AG09319 (cell line): ENCODE measurements around the gene FRMD6.

Source experiments
- DNase-seq: peaks from one replicate; pipeline ENCODE4 v3.0.0-alpha.2; 2010; ENCODE audit warnings: low read depth; ENCODE audit errors: extremely low read depth
- TF ChIP-seq, protein P1 (sequence below): IDR thresholded peaks from 2 replicates; pipeline ENCODE4 v1.5.1; 2011; ENCODE audit warnings: low read depth, mild to moderate bottlenecking, inconsistent platforms, low read length, moderate library complexity

Gene FRMD6

DNA sequence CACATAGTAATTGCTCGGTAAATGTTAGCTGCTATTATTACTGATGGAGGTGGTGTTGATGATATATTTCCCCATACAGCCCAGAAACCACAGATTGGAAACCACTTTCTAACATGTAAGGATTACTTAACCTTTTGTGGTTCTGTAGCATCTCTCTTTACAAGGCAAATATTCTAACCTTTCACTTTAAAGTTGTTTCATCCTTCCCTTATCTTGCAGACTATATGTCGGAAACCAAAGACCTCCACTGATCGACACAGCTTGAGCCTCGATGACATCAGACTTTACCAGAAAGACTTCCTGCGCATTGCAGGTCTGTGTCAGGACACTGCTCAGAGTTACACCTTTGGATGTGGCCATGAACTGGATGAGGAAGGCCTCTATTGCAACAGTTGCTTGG is 75.8 kb downstream of the FRMD6 start:
- DNase-seq: no peak
- TF ChIP-seq, protein P1, sequence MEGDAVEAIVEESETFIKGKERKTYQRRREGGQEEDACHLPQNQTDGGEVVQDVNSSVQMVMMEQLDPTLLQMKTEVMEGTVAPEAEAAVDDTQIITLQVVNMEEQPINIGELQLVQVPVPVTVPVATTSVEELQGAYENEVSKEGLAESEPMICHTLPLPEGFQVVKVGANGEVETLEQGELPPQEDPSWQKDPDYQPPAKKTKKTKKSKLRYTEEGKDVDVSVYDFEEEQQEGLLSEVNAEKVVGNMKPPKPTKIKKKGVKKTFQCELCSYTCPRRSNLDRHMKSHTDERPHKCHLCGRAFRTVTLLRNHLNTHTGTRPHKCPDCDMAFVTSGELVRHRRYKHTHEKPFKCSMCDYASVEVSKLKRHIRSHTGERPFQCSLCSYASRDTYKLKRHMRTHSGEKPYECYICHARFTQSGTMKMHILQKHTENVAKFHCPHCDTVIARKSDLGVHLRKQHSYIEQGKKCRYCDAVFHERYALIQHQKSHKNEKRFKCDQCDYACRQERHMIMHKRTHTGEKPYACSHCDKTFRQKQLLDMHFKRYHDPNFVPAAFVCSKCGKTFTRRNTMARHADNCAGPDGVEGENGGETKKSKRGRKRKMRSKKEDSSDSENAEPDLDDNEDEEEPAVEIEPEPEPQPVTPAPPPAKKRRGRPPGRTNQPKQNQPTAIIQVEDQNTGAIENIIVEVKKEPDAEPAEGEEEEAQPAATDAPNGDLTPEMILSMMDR: no peak

- DNase-seq: no peak
- TF ChIP-seq, protein P1: no peak
Measured at GRCh38 chr14:51730098-51730497, 78.4 kb downstream of the FRMD6 start.

GRCh38 chr14:51730684-51731083 is 79.0 kb downstream of the FRMD6 start:
- no peak for DNase-seq
- TF ChIP-seq, protein P1: no peak

DNA sequence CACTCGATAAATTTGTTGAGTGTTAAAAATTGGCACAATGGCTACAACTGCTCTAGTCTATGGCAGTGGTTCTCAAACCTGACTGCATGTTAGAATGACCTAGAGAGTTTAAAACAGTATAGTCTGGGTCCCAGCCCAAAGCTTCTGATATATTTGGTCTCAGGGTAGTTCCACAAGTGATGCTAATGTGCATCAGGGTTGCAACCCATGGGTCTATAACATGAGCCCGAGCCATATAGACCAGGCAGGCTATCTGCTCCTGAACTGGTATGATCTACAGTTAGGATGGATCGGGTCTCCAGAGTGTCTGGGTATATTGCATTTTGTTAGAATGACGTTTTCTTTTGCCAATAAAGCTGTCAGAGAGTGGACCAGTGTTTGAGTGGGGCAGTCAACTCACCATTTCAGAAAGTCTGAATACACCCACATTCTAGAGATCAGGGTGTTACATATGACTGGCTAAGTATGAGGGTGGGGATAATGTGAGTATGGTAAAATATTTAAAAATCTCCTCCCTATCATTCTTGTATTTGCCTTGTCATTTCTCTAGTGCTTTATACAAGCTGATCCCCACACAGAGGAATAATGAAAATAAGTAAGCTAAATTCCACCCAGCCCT is 80.9 kb downstream of the FRMD6 start:
- TF ChIP-seq, protein P1: no peak
- DNase-seq: no peak

DNA sequence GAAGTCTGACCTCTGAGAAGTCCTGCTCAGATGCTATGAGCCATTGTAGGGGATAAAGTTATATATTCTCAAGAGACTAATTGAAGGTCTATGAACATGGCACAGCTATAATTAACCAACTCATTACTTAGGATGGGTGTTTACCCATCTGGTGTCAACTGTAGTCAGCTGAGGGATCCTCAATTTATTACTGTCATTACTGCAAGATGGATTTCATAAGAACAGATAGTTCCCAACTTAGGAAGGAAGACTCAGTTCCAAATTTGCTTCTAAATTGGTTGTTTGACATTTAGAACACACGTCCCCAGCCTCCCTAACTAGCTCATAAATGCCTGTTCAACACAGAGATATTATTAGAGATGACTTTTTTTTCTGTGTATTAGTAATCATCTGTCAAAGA is 81.4 kb downstream of the FRMD6 start:
- TF ChIP-seq, protein P1: no peak
- no peak for DNase-seq

DNA sequence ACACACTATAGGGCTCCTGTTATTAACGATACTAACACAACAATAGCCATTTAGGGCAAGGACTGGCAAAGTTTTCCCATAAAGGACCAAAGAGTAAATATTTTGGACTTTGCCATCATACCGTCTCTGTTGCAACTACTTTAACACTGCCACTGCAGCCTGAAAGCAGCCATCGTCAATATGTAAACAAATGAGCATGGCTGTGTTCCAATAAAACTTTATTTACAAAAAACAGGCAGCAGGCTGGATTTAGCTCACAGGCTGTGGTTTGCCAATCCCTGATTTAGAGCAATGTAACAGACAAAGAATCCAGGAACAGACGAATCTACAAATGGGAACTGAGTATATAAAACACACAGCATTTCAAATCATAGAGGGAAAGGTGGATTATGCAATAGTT is 84.1 kb downstream of the FRMD6 start:
- TF ChIP-seq, protein P1: no peak
- DNase-seq: no peak

DNA sequence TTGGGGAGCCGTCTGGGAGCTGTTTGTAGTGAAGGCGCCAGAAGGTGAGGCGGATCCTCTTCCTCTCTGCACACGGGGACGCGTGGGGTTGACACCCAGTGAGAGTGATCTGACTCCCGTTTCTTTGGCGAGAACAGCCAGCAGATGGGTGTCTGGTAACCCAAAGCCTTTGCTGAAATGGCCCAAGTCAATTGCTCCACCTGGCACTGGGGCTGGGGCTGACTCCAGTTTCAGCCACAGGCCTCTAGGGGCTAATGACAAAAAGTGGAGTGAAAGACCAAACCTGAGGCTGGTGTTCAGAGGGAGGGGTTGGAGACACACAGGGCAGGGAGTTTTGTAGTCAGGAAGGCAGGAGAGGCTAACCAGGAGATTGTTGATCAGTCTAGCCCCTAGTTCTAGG is 87.0 kb downstream of the FRMD6 start:
- DNase-seq: no peak
- TF ChIP-seq, protein P1: no peak
